WTC11 (cell line): Measurements from ENCODE around the gene CIT. TPM values are rescaled to one million over a fixed set of nuclear protein-coding genes. Genes with fewer than 3 reads are reported as not detected.

Experiments used
- ATAC-seq: fragments of 200-7000 bp; cut with Tn5 transposase; 2 replicates; pipeline ENCODE4 v1.10.0; 2021; ENCODE audit warnings: mild to moderate bottlenecking, moderate library complexity
- CTCF ChIA-PET: fragments of 300-600 bp; sonication (Branson Sonifier 250); formaldehyde crosslinking; loops from one replicate; lab custom pipeline; 2021; ENCODE audit warnings: antibody characterized with exemption; lab: Charles Lee
- POLR2A ChIA-PET: fragments of 350-600 bp; sonication (Branson Sonifier 250); formaldehyde crosslinking; loops from one replicate; lab custom pipeline; 2021; ENCODE audit warnings: antibody characterized with exemption; lab: Charles Lee
- DNase-seq: peaks from one replicate; pipeline ENCODE4 v3.0.0; 2021; ENCODE audit warnings: low spot score
- H3K27ac Mint-ChIP-seq: 2 replicates; pipeline ENCODE4 v1.8.0; 2021; ENCODE audit warnings: mixed read lengths
- H3K27me3 Mint-ChIP-seq: 2 replicates; pipeline ENCODE4 v1.8.0; 2021; ENCODE audit warnings: low read depth, mild to moderate bottlenecking, moderate library complexity, mixed read lengths
- H3K36me3 Mint-ChIP-seq: 2 replicates; pipeline ENCODE4 v1.8.0; 2021; ENCODE audit warnings: mixed read lengths
- H3K4me1 Mint-ChIP-seq: 2 replicates; pipeline ENCODE4 v1.8.0; 2022; ENCODE audit warnings: mixed read lengths
- H3K4me3 Mint-ChIP-seq: 2 replicates; pipeline ENCODE4 v1.8.0; 2021; ENCODE audit warnings: mild to moderate bottlenecking, moderate library complexity, mixed read lengths
- H3K9me3 Mint-ChIP-seq: 2 replicates; pipeline ENCODE4 v1.8.0; 2021; ENCODE audit warnings: mixed read lengths
- AR ChIP-seq: fragments of 250-450 bp; sonication (Bioruptor Pico); IDR thresholded peaks from 2 replicates; pipeline ENCODE4 v1.9.0; 2021; ENCODE audit warnings: mild to moderate bottlenecking
- GABPB1 ChIP-seq: sonication (generic); formaldehyde crosslinking; IDR thresholded peaks from 2 replicates; pipeline ENCODE4 v1.8.1; 2023; ENCODE audit warnings: mild to moderate bottlenecking, missing genetic modification reagents
- KAT7 ChIP-seq: sonication (generic); formaldehyde crosslinking; IDR thresholded peaks from 2 replicates; pipeline ENCODE4 v1.8.1; 2023; ENCODE audit warnings: missing genetic modification reagents, mild to moderate bottlenecking, borderline replicate concordance
- MYBL2 ChIP-seq: sonication (generic); formaldehyde crosslinking; IDR thresholded peaks from 2 replicates; pipeline ENCODE4 v1.8.1; 2023; ENCODE audit warnings: mild to moderate bottlenecking, moderate library complexity, missing genetic modification reagents
- NFATC4 ChIP-seq: fragments of 250-450 bp; sonication (Bioruptor Pico); IDR thresholded peaks from 2 replicates; pipeline ENCODE4 v1.9.0; 2021; ENCODE audit warnings: mild to moderate bottlenecking
- NFYB ChIP-seq: sonication (generic); formaldehyde crosslinking; conservative IDR thresholded peaks from 2 replicates; pipeline ENCODE4 v1.8.0; 2022; ENCODE audit warnings: low read depth, missing genetic modification reagents
- PREB ChIP-seq: sonication (generic); formaldehyde crosslinking; IDR thresholded peaks from 2 replicates; pipeline ENCODE4 v1.8.1; 2022; ENCODE audit warnings: mild to moderate bottlenecking, missing genetic modification reagents, moderate library complexity, borderline replicate concordance
- SP1 ChIP-seq: sonication (generic); formaldehyde crosslinking; conservative IDR thresholded peaks from 2 replicates; pipeline ENCODE4 v1.8.1; 2022; ENCODE audit warnings: missing genetic modification reagents
- ZBTB21 ChIP-seq: sonication (generic); formaldehyde crosslinking; IDR thresholded peaks from 2 replicates; pipeline ENCODE4 v1.8.1; 2023; ENCODE audit warnings: mild to moderate bottlenecking, missing genetic modification reagents, borderline replicate concordance
- ZNF671 ChIP-seq: fragments of 250-450 bp; sonication (Bioruptor Pico); IDR thresholded peaks from 2 replicates; pipeline ENCODE4 v1.8.0; 2021; ENCODE audit warnings: mild to moderate bottlenecking
- total RNA-seq: library from RNA; stranded (reverse); gene quantifications from 3 replicates; pipeline ENCODE4 v1.2.3, GENCODE V29; 2021
- TF ChIP-seq, protein P1 (sequence below): sonication (generic); formaldehyde crosslinking; conservative IDR thresholded peaks from 2 replicates; pipeline ENCODE4 v1.8.1; 2023; ENCODE audit warnings: mild to moderate bottlenecking, low read depth, missing genetic modification reagents, moderate library complexity
- TF ChIP-seq, protein P2 (sequence below): sonication (generic); formaldehyde crosslinking; IDR thresholded peaks from 2 replicates; pipeline ENCODE4 v1.8.0; 2022; ENCODE audit warnings: mild to moderate bottlenecking, missing genetic modification reagents

Gene CIT
- total RNA-seq, 1 experiment from 2014 or later, result 65.4 TPM

GRCh38 chr12:119667577-119668323 lies 209.4 kb downstream of the CIT start, which contains the start of gene PRKAB1 (continued):
- TF ChIP-seq ZNF671 (CRISPR knock-in tag) (no peak), ZBTB21 (CRISPR knock-in tag) (no peak), GABPB1 (CRISPR knock-in tag) (peak; percentile 79)
- TF ChIP-seq, all 79 proteins: peak for 11

- peak overlapping the region; percentile 78 for H3K27ac Mint-ChIP-seq
These were observed 210.1 kb downstream of the CIT start for GRCh38 chr12:119666900-119667576.

More at GRCh38 chr12:119666900-119667576, 210.1 kb downstream of the CIT start:
- H3K27me3 Mint-ChIP-seq, result peaks cover 7% of the 10 kb centered on the region
- DNase-seq (no peak), ATAC-seq (peak; percentile 10)
- no peak for TF ChIP-seq NFATC4 (CRISPR knock-in tag)
- TF ChIP-seq PREB (CRISPR knock-in tag), result no peak
- TF ChIP-seq, protein P1, sequence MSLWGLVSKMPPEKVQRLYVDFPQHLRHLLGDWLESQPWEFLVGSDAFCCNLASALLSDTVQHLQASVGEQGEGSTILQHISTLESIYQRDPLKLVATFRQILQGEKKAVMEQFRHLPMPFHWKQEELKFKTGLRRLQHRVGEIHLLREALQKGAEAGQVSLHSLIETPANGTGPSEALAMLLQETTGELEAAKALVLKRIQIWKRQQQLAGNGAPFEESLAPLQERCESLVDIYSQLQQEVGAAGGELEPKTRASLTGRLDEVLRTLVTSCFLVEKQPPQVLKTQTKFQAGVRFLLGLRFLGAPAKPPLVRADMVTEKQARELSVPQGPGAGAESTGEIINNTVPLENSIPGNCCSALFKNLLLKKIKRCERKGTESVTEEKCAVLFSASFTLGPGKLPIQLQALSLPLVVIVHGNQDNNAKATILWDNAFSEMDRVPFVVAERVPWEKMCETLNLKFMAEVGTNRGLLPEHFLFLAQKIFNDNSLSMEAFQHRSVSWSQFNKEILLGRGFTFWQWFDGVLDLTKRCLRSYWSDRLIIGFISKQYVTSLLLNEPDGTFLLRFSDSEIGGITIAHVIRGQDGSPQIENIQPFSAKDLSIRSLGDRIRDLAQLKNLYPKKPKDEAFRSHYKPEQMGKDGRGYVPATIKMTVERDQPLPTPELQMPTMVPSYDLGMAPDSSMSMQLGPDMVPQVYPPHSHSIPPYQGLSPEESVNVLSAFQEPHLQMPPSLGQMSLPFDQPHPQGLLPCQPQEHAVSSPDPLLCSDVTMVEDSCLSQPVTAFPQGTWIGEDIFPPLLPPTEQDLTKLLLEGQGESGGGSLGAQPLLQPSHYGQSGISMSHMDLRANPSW, result no peak
- no peak for TF ChIP-seq SP1 (CRISPR knock-in tag)
- TF ChIP-seq MYBL2 (CRISPR knock-in tag), result no peak
- no peak for TF ChIP-seq KAT7
- TF ChIP-seq, protein P2, sequence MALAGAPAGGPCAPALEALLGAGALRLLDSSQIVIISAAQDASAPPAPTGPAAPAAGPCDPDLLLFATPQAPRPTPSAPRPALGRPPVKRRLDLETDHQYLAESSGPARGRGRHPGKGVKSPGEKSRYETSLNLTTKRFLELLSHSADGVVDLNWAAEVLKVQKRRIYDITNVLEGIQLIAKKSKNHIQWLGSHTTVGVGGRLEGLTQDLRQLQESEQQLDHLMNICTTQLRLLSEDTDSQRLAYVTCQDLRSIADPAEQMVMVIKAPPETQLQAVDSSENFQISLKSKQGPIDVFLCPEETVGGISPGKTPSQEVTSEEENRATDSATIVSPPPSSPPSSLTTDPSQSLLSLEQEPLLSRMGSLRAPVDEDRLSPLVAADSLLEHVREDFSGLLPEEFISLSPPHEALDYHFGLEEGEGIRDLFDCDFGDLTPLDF (CRISPR knock-in tag), result no peak
- no peak for TF ChIP-seq NFYB
- no peak for TF ChIP-seq AR (CRISPR knock-in tag)
- peak overlapping the region; percentile 93 for H3K4me3 Mint-ChIP-seq
- ChIA-PET CTCF (interaction anchor here (0.6 to 2.0 kb wide), 18 partner anchors 9 to 511 kb away, joined by 3 to 20 read pairs (median 3); no protein-coding TSS in a partner anchor), POLR2A (interaction anchor here (0.5 kb wide), 1 partner anchor 11 kb away, joined by 4 read pairs; no protein-coding TSS in a partner anchor)
- H3K9me3 Mint-ChIP-seq, result no peaks in the 10 kb centered on the region
- H3K4me1 Mint-ChIP-seq, result peaks cover 13% of the 10 kb centered on the region
- H3K36me3 Mint-ChIP-seq, result peaks cover 22% of the 10 kb centered on the region
